Measurements from ENCODE around the gene PRMT5.
"Not testable (repeated sequence)": the region's sequence is repeated elsewhere in the genome, so short reads cannot be mapped to it uniquely, and the experiment has no call there.

Gene PRMT5

GRCh38 chr14:22932146-22932545, 3.0 kb upstream of the PRMT5 start:
- DNase-seq (ENCODE audit: low read depth, low spot score), result no peak

GRCh38 chr14:22929961-22930364, 787 bp upstream of the PRMT5 start:
- DNase-seq (ENCODE audit: low read depth, low spot score), result no peak

- no peak for DNase-seq (ENCODE audit: low read depth, low spot score)
Observed at GRCh38 chr14:22928237-22929103, 706 bp downstream of the PRMT5 start.

GRCh38 chr14:22926316-22926715, 2.9 kb downstream of the PRMT5 start:
- DNase-seq (ENCODE audit: low read depth, low spot score), result no peak

GRCh38 chr14:22925513-22925912, 3.7 kb downstream of the PRMT5 start:
- no peak for DNase-seq (ENCODE audit: low read depth, low spot score)

GRCh38 chr14:22923746-22924145, 5.4 kb downstream of the PRMT5 start:
- no peak for DNase-seq (ENCODE audit: low read depth, low spot score)

- DNase-seq (ENCODE audit: low read depth, low spot score), result no peak
Observed at GRCh38 chr14:22922294-22922693, 6.9 kb downstream of the PRMT5 start.

GRCh38 chr14:22920697-22921096, 8.5 kb downstream of the PRMT5 start:
- DNase-seq (ENCODE audit: low read depth, low spot score), result no peak

GRCh38 chr14:22919601-22919921, 9.6 kb downstream of the PRMT5 start:
- DNase-seq (ENCODE audit: low read depth, low spot score), result no peak

- DNase-seq (ENCODE audit: low read depth, low spot score), result peak; percentile 100
Observed at GRCh38 chr14:22918804-22919600, 10.2 kb downstream of the PRMT5 start, which contains the start of gene RBM23. TSS of gene RBM23 (minus strand) at chr14:22919149.

- no peak for DNase-seq (ENCODE audit: low read depth, low spot score)
Observed at GRCh38 chr14:22915886-22916521, 13.2 kb downstream of the PRMT5 start.

- not testable (repeated sequence) for DNase-seq (ENCODE audit: low read depth, low spot score)
Observed at GRCh38 chr14:22914836-22915235, 14.3 kb downstream of the PRMT5 start.

- no peak for DNase-seq (ENCODE audit: low read depth, low spot score)
Observed at GRCh38 chr14:22910916-22911315, 18.3 kb downstream of the PRMT5 start.

GRCh38 chr14:22908601-22909000, 20.6 kb downstream of the PRMT5 start:
- no peak for DNase-seq (ENCODE audit: low read depth, low spot score)

GRCh38 chr14:22907429-22907828, 21.7 kb downstream of the PRMT5 start:
- DNase-seq (ENCODE audit: low read depth, low spot score), result no peak

GRCh38 chr14:22906073-22906472, 23.1 kb downstream of the PRMT5 start:
- no peak for DNase-seq (ENCODE audit: low read depth, low spot score)

- DNase-seq (ENCODE audit: low read depth, low spot score), result no peak
Observed at GRCh38 chr14:22905627-22906026, 23.5 kb downstream of the PRMT5 start.

GRCh38 chr14:22903742-22904087, 25.5 kb downstream of the PRMT5 start:
- no peak for DNase-seq (ENCODE audit: low read depth, low spot score)

- DNase-seq (ENCODE audit: low read depth, low spot score), result no peak
Observed at GRCh38 chr14:22901799-22902198, 27.4 kb downstream of the PRMT5 start.

- DNase-seq (ENCODE audit: low read depth, low spot score), result peak; percentile 74
Observed at GRCh38 chr14:22900081-22900799, 28.9 kb downstream of the PRMT5 start.

GRCh38 chr14:22898302-22899090, 30.7 kb downstream of the PRMT5 start:
- no peak for DNase-seq (ENCODE audit: low read depth, low spot score)

Measured in ELF-1 (cell line).